Measurements from ENCODE around the gene TMEM187. TPM values are rescaled to one million over a fixed set of nuclear protein-coding genes. Genes with fewer than 3 reads are reported as not detected.
"Not testable (repeated sequence)": the region's sequence is repeated elsewhere in the genome, so short reads cannot be mapped to it uniquely, and the experiment has no call there.

TMEM187 gene
- total RNA-seq, 1 donor from 2014 or later: 8.6 TPM

DNA sequence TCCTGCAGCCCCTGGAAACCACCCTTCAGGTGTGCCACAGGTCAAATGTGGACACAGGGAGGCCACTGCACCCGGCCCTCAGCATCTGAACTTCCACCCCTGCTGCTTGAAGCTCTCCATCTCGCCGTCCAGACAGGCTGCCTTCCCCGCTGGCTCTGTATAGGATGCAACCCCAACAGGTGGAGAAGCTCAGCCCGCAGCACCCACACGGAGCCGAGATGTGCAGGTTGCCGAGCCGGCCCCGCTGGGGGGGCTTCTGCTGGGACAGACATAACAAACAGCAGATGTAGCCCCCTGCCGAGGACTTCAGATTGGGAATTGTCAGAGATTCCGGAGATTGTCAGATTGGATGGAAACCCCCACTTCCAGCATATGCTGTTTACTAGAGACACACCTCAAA lies 20.5 kb downstream of the TMEM187 start:
- Mint-ChIP-seq H3K36me3 (ENCODE audit: low read depth, unreplicated experiment) (no peaks in the 10 kb centered on the region), H3K4me3 (ENCODE audit: unreplicated experiment) (no peak overlapping the region), H3K27me3 (ENCODE audit: low read depth, unreplicated experiment) (no peaks in the 10 kb centered on the region), H3K9me3 (ENCODE audit: unreplicated experiment) (no peaks in the 10 kb centered on the region), H3K4me1 (ENCODE audit: low read depth, unreplicated experiment) (no peaks in the 10 kb centered on the region), H3K27ac (ENCODE audit: unreplicated experiment) (no peak overlapping the region)
- no peak overlapping the region for H2AFZ ChIP-seq (ENCODE audit: low read depth, low read length)
- H3K9me3 ChIP-seq (ENCODE audit: insufficient read depth, low read depth, low read length): no peaks in the 10 kb centered on the region
- H3K27ac ChIP-seq (ENCODE audit: low read depth, low read length): no peak overlapping the region
- DNase-seq (ENCODE audit: low read depth): no peak
- no peak overlapping the region for H3K4me2 ChIP-seq (ENCODE audit: low read length)
- no peak overlapping the region for H3K4me3 ChIP-seq (ENCODE audit: insufficient read depth, low read depth, low read length)
- no peak overlapping the region for H3K9ac ChIP-seq (ENCODE audit: low read length)
- no peaks in the 10 kb centered on the region for H3K27me3 ChIP-seq (ENCODE audit: insufficient read depth, low read length)
- no peak for TF ChIP-seq EZH2 (IDR thresholded peaks at IDR 0.05; ENCODE audit: insufficient read depth, low read length)
- TF ChIP-seq CTCF (IDR thresholded peaks at IDR 0.05; ENCODE audit: insufficient read depth, low read depth, low read length): no peak
- no peak for FAIRE-seq
- no peaks in the 10 kb centered on the region for H4K20me1 ChIP-seq (ENCODE audit: insufficient read depth, low read length)
- no peaks in the 10 kb centered on the region for H3K36me3 ChIP-seq (ENCODE audit: insufficient read depth, low read length)
- H3K79me2 ChIP-seq (ENCODE audit: insufficient read depth, low read length): no peaks in the 10 kb centered on the region
- no peaks in the 10 kb centered on the region for H3K4me1 ChIP-seq (ENCODE audit: insufficient read depth, low read length)

GRCh38 chrX:153993978-153994377 lies 21.4 kb downstream of the TMEM187 start:
- H3K79me2 ChIP-seq (ENCODE audit: insufficient read depth, low read length): no peaks in the 10 kb centered on the region
- no peak overlapping the region for H3K27ac Mint-ChIP-seq (ENCODE audit: unreplicated experiment)
- H3K27me3 ChIP-seq (ENCODE audit: insufficient read depth, low read length): no peaks in the 10 kb centered on the region
- no peak overlapping the region for H3K4me3 ChIP-seq (ENCODE audit: insufficient read depth, low read depth, low read length)
- FAIRE-seq (no peak), DNase-seq (ENCODE audit: low read depth) (no peak)
- H3K9ac ChIP-seq (ENCODE audit: low read length): no peak overlapping the region
- no peaks in the 10 kb centered on the region for H3K4me1 Mint-ChIP-seq (ENCODE audit: low read depth, unreplicated experiment)
- no peak overlapping the region for H2AFZ ChIP-seq (ENCODE audit: low read depth, low read length)
- H4K20me1 ChIP-seq (ENCODE audit: insufficient read depth, low read length): no peaks in the 10 kb centered on the region
- no peak overlapping the region for H3K4me3 Mint-ChIP-seq (ENCODE audit: unreplicated experiment)
- no peaks in the 10 kb centered on the region for H3K4me1 ChIP-seq (ENCODE audit: insufficient read depth, low read length)
- H3K9me3 ChIP-seq (ENCODE audit: insufficient read depth, low read depth, low read length): no peaks in the 10 kb centered on the region
- H3K36me3 ChIP-seq (ENCODE audit: insufficient read depth, low read length): no peaks in the 10 kb centered on the region
- no peaks in the 10 kb centered on the region for H3K9me3 Mint-ChIP-seq (ENCODE audit: unreplicated experiment)
- no peaks in the 10 kb centered on the region for H3K36me3 Mint-ChIP-seq (ENCODE audit: low read depth, unreplicated experiment)
- no peak overlapping the region for H3K27ac ChIP-seq (ENCODE audit: low read depth, low read length)
- TF ChIP-seq EZH2 (IDR thresholded peaks at IDR 0.05; ENCODE audit: insufficient read depth, low read length) (no peak), CTCF (IDR thresholded peaks at IDR 0.05; ENCODE audit: insufficient read depth, low read depth, low read length) (no peak)
- H3K27me3 Mint-ChIP-seq (ENCODE audit: low read depth, unreplicated experiment): no peaks in the 10 kb centered on the region
- H3K4me2 ChIP-seq (ENCODE audit: low read length): no peak overlapping the region

DNA sequence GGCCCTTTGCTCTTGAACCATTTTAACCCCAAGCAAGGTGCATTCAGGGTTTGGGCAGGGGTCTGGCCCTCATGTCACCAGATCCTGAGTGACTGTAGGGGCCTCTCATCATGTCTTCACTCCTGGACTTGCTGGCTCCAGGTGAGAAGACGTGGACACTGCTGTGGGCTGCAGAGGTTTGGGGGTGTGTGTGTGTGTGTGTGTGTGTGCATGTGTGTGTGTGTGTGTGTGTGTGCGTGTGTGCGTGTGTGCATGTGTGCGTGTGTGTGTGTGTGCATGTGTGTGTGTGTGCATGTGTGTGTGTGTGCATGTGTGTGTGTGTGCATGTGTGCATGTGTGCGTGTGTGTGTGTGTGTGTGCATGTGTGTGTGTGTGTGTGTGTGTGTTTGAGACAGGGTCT lies 21.8 kb downstream of the TMEM187 start:
- H3K27ac ChIP-seq (ENCODE audit: low read depth, low read length); H3K36me3 ChIP-seq (ENCODE audit: insufficient read depth, low read length); H3K4me1 ChIP-seq (ENCODE audit: insufficient read depth, low read length); H3K4me3 ChIP-seq (ENCODE audit: insufficient read depth, low read depth, low read length); H3K4me1 Mint-ChIP-seq (ENCODE audit: low read depth, unreplicated experiment); H3K79me2 ChIP-seq (ENCODE audit: insufficient read depth, low read length); H3K9me3 ChIP-seq (ENCODE audit: insufficient read depth, low read depth, low read length); H3K27ac Mint-ChIP-seq (ENCODE audit: unreplicated experiment); FAIRE-seq; H3K4me2 ChIP-seq (ENCODE audit: low read length); H3K4me3 Mint-ChIP-seq (ENCODE audit: unreplicated experiment); H3K9me3 Mint-ChIP-seq (ENCODE audit: unreplicated experiment); DNase-seq (ENCODE audit: low read depth); H3K9ac ChIP-seq (ENCODE audit: low read length); H3K27me3 Mint-ChIP-seq (ENCODE audit: low read depth, unreplicated experiment); H2AFZ ChIP-seq (ENCODE audit: low read depth, low read length); H4K20me1 ChIP-seq (ENCODE audit: insufficient read depth, low read length); H3K27me3 ChIP-seq (ENCODE audit: insufficient read depth, low read length); H3K36me3 Mint-ChIP-seq (ENCODE audit: low read depth, unreplicated experiment): not testable (repeated sequence)
